Hematopoietic multipotent progenitor cell treated with erythropoietin and hydrocortisone succinate and interleukin-3 and kit ligand, for 17 days (in vitro differentiated cells): ENCODE measurements around the gene HBQ1.
"Not testable (repeated sequence)": the region's sequence is repeated elsewhere in the genome, so short reads cannot be mapped to it uniquely, and the experiment has no call there.

Source experiments
- DNase-seq: peaks from one replicate; pipeline ENCODE4 v3.0.0-alpha.2; 2015; ENCODE audit warnings: low spot score

Gene HBQ1

GRCh38 chr16:160691-161190 lies 19.5 kb upstream of the HBQ1 start:
- no peak for DNase-seq

- peak; percentile 5 for DNase-seq
Measured at GRCh38 chr16:162271-162991, 17.8 kb upstream of the HBQ1 start.

GRCh38 chr16:163139-163538 lies 17.1 kb upstream of the HBQ1 start:
- not testable (repeated sequence) for DNase-seq

GRCh38 chr16:163696-164095 lies 16.6 kb upstream of the HBQ1 start:
- not testable (repeated sequence) for DNase-seq

- not testable (repeated sequence) for DNase-seq
Measured at GRCh38 chr16:164134-164823, 16.0 kb upstream of the HBQ1 start.

DNA sequence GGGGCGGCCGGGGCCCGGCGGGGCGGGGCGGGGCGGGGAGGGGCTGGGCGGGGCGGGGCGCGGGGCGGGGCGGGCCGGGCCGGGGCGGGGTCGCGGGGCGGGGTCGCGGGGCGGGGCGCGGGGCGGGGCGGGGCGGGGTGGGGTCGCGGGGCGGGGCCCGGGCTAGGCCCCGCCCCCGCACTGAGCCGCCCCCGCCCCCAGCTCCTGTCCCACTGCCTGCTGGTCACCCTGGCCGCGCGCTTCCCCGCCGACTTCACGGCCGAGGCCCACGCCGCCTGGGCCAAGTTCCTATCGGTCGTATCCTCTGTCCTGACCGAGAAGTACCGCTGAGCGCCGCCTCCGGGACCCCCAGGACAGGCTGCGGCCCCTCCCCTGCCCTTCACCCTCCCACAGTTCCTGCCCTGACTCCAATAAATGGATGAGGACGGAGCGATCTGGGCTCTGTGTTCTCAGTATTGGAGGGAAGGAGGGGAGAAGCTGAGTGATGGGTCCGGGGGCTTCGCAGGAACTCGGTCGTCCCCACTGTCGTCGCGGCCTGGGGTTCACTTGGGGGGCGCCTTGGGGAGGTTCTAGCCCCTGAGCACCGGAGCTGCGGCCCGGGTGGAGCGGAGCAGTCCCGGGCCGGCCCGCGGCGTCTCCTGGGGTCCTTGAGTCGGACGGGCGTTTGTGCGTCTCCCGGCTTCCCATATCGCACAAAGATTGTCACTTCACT lies 15.3 kb upstream of the HBQ1 start:
- peak; percentile 61 for DNase-seq

DNA sequence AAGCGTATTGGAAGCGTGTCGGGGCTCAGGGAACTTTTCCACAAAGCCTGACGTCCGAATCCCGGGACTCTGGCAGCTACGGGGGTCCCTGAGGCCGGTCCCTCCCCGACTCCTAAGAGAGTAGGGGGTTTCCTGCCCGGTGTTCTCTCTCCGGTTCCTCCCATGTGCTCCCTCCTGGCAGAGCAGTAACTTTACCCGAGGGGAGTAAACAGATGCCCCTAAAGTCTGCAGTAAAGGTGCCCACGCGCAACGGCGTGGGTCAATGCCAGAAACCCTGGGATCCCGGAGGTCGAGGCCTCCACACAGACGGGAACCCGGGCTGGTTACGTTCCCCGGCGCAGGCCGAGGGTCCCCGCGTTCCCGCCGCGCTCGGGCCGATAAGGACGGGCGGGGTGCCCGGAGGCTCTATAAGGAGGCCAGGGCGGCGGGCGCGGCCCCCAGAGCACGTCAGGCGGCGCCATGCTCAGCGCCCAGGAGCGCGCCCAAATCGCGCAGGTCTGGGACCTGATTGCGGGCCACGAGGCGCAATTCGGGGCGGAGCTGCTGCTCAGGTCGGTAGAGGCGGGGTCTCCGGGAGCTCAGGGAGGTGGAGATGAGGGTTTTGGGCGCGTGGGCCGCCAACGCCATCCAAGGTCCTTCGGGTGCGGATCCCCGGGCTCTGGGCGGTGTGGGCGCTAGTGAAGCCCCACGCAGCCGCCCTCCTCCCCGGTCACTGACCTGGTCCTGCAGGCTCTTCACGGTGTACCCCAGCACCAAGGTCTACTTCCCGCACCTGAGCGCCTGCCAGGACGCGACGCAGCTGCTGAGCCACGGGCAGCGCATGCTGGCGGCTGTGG lies 14.5 kb upstream of the HBQ1 start, which contains the start of gene HBM:
Gene HBM, plus strand, starts transcription at position 440 of the 836 bp plus-strand sequence. Its CDS starts 20 bp downstream, at position 460.
- DNase-seq: peak; percentile 81

DNA sequence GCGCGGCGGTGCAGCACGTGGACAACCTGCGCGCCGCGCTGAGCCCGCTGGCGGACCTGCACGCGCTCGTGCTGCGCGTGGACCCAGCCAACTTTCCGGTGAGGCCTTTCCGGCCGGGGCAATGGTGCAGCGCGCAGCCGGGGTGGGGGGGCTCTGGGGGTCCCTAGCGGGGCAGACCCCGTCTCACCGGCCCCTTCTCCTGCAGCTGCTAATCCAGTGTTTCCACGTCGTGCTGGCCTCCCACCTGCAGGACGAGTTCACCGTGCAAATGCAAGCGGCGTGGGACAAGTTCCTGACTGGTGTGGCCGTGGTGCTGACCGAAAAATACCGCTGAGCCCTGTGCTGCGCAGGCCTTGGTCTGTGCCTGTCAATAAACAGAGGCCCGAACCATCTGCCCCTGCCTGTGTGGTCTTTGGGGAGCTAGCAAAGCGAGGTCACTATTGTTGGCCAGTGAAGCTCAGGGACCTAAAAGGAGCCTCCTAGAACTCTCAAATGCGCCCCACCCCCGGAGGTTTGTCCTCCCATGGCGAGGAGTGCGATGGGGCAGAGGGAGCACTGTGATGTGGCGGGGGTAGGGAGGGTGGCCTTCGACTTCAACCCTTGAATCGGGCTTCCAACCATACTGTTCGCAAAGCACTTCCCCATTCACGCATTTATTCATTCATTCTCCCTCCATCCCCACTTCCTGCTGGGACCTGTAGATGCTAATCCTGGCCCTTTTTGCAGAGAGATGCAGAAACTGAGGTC lies 13.7 kb upstream of the HBQ1 start:
- peak; percentile 53 for DNase-seq

DNA sequence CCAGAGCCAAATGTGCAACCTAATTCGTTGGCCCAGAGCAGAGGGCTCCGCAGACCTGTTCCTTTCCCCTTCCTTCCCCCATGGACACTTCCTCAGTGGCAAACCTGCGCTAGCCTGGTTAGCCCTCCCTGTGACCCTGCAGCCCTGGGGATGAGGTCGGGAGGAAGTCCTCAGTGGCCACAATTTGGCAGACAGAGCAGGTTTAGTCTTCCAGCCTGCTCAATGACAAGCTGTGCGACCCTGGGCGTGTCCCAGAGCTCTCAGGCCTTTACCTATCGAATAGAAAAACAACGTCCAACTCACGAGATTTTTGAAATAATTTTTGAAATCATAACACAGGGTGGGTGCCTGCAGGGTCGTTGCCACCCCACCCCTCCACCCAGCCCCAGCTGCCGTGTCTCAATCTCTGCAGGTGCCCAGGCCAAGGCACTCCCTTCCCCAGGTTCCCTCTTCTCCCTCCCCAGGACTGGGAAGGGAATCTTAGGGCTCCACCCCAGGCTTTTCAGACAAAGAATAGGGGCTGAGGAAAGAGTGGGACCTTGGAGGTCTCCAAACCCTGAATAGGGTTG lies 13.1 kb upstream of the HBQ1 start:
- peak; percentile 68 for DNase-seq

DNA sequence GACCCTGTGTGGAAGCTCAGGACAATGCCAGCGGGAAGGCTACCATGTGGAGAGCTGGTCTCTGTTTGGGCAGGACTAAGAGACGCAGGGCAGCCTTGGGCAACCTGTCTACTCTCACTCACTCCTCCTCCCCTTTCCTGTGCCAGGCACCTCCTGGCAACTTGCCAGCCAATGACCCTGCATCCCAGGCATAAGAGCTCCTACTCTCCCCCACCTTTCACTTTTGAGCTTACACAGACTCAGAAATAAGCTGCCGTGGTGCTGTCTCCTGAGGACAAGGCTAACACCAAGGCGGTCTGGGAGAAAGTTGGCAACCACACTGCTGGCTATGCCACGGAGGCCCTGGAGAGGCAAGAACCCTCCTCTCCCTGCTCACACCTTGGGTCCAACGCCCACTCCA lies 11.8 kb upstream of the HBQ1 start:
- peak; percentile 93 for DNase-seq

- DNase-seq: peak; percentile 73
Measured at GRCh38 chr16:169014-169413, 11.2 kb upstream of the HBQ1 start.

- peak; percentile 79 for DNase-seq
Measured at GRCh38 chr16:170088-170507, 10.2 kb upstream of the HBQ1 start.

DNA sequence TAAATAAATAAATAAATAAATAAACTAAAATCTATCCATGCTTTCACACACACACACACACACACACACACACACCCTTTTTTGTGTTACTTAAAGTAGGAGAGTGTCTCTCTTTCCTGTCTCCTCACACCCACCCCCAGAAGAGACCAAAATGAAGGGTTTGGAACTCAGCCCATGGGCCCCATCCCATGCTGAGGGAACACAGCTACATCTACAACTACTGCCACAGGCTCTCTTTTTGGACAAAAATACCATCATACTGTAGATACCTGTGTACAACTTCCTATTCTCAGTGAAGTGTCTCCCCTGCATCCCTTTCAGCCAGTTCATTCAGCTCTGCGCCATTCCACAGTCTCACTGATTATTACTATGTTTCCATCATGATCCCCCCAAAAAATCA lies 9.5 kb upstream of the HBQ1 start:
- DNase-seq: peak; percentile 61

GRCh38 chr16:172374-172941 lies 7.8 kb upstream of the HBQ1 start, which contains the start of gene HBA2:
HBA2 (plus strand) TSS chr16:172876; CDS start chr16:172913, 37 bp downstream.
- not testable (repeated sequence) for DNase-seq

- peak; percentile 82 for DNase-seq
Measured at GRCh38 chr16:173211-173854, 6.9 kb upstream of the HBQ1 start.

- peak; percentile 93 for DNase-seq
Measured at GRCh38 chr16:173928-174769, 6.1 kb upstream of the HBQ1 start.

- DNase-seq: peak; percentile 90
Measured at GRCh38 chr16:175011-175949, 5.0 kb upstream of the HBQ1 start.
